Panc1 (cell line): ENCODE data around the gene NALCN.

Source experiments
- POLR2AphosphoS5 ChIP-seq: IDR thresholded peaks from 2 replicates; pipeline ENCODE4 v1.6.1; 2012; ENCODE audit warnings: mild to moderate bottlenecking, low read depth, low read length, moderate library complexity
- REST ChIP-seq, 2 experiments: IDR thresholded peaks; 2 replicates each; pipeline ENCODE4 v1.6.1; 2011 to 2012; ENCODE audit warnings: low read depth in 2 of 2, control low read depth in 1 of 2, low read length in 1 of 2, mild to moderate bottlenecking in 1 of 2, moderate library complexity in 1 of 2; ENCODE audit not compliant: insufficient read depth in 1 of 2
- TCF7L2 ChIP-seq: IDR thresholded peaks from 2 replicates; pipeline ENCODE4 v1.6.1; 2011; ENCODE audit warnings: mild to moderate bottlenecking, low read depth, low read length, inconsistent platforms
- TF ChIP-seq, protein P1 (sequence below): fragments of 450-650 bp; IDR thresholded peaks from 2 replicates; pipeline ENCODE4 v1.5.1; 2017; ENCODE audit warnings: mild to moderate bottlenecking

DNA sequence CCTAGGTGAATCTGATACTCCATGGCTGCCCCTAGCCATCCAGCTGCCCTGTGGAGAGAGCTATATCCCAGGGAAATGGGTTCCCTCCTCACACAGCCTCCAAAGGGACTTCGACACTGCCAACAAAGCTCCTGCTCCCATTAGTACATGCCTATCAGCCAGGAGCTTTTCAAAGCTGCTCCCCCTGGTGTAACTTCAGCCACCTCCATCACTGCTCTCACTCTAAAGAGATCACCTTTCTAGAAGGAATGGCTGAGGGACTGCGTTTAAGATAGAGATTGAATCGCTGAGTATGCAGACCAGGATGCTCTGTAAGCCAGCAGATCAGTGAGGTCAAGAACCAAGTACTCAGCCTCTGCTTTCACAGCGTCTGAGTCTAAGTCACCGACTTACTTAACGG, 213.7 kb downstream of the NALCN start:
- TF ChIP-seq REST (IDR thresholded peaks at IDR 0.05; ENCODE audit: insufficient read depth in 1 of 2, low read depth in 2 of 2, low read length in 1 of 2) (no peak), POLR2AphosphoS5 (no peak), TCF7L2 (no peak)
- TF ChIP-seq, protein P1, sequence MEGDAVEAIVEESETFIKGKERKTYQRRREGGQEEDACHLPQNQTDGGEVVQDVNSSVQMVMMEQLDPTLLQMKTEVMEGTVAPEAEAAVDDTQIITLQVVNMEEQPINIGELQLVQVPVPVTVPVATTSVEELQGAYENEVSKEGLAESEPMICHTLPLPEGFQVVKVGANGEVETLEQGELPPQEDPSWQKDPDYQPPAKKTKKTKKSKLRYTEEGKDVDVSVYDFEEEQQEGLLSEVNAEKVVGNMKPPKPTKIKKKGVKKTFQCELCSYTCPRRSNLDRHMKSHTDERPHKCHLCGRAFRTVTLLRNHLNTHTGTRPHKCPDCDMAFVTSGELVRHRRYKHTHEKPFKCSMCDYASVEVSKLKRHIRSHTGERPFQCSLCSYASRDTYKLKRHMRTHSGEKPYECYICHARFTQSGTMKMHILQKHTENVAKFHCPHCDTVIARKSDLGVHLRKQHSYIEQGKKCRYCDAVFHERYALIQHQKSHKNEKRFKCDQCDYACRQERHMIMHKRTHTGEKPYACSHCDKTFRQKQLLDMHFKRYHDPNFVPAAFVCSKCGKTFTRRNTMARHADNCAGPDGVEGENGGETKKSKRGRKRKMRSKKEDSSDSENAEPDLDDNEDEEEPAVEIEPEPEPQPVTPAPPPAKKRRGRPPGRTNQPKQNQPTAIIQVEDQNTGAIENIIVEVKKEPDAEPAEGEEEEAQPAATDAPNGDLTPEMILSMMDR: 0 out of 2 replicates have a peak, but pooled peaks have one; percentile 10
